Measurements from ENCODE around the gene PCGF3. TPM values are rescaled to one million over a fixed set of nuclear protein-coding genes. Genes with fewer than 3 reads are reported as not detected.

The PCGF3 gene
- polyA plus RNA-seq, 3 donors from 2014 or later = 6.5 to 7.5 (median 6.6) TPM

DNA sequence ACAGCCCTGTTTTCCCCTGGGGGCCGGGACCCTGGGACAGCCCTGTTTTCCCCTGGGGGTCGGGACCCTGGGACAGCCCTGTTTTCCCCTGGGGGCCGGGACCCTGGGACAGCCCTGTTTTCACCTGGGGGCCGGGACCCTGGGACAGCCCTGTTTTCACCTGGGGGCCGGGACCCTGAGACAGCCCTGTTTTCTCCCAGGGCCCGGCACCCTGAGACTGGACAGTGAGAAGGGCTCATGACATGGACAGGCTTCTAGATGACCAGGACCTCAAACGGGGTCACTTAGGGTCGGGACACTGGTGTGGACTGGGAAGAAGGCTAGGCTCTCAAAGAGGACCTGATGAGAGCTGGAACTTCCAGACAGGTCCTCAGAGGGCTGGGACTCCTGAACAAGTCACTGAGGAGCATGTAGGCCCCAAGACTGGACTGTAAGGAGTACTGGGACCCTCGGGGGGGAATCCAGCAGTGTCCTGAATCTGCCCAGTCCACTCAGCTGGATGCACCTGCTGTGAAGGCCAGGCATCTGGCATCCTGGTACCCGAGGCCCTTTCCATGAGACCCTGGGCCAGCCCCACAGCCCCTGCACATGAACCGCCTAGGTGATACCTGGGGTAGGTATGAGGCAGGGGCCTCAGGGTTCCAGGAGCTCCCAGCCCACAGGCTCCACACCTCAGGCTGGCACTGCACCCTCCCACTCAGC is 2.4 kb downstream of the PCGF3 start:
- H3K4me3 Mint-ChIP-seq = peak overlapping the region in 3 of 5 donors; percentile 41 to 53 (median 42)
- H3K4me1 Mint-ChIP-seq = peaks cover 26% of the 10 kb centered on the region in 2 donors
- no peak for DNase-seq

DNA sequence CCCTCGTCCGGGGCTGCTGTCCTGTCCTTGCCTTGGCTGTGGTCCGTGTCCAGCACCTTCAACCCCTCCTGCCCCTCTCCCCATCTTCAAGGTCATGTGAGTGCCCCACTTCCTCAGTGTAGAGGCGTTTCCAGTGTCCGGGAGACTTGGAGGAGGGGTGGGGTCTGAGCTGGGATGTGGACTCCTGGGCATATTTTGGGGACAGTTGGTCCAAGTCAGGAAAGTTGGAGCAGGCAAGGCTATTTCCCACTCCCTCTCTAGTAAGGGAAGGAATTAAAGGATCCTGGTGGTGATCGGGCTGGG is 3.0 kb downstream of the PCGF3 start:
- H3K4me1 Mint-ChIP-seq = peaks cover 26 to 29% of the 10 kb centered on the region in 2 donors
- no peaks in the 10 kb centered on the region for H3K9me3 Mint-ChIP-seq
- H3K27ac Mint-ChIP-seq = peak overlapping the region in 2 of 6 donors; percentile 13 to 53
- DNase-seq = no peak
- peak overlapping the region in 2 of 5 donors; percentile 32 to 34 for H3K4me3 Mint-ChIP-seq
- H3K36me3 Mint-ChIP-seq = no peaks in the 10 kb centered on the region
- H3K27me3 Mint-ChIP-seq (ENCODE audit: low read depth in 3 of 3) = peaks cover 0 to 2% (median 0%) of the 10 kb centered on the region in 3 donors

More for the DNA sequence above, 2.4 kb downstream of the PCGF3 start:
- peak overlapping the region in 3 of 6 donors; percentile 46 to 64 (median 49) for H3K27ac Mint-ChIP-seq
- H3K36me3 Mint-ChIP-seq = no peaks in the 10 kb centered on the region
- H3K9me3 Mint-ChIP-seq = no peaks in the 10 kb centered on the region
- H3K27me3 Mint-ChIP-seq (ENCODE audit: low read depth in 3 of 3) = peaks cover 0 to 2% (median 0%) of the 10 kb centered on the region in 3 donors

DNA sequence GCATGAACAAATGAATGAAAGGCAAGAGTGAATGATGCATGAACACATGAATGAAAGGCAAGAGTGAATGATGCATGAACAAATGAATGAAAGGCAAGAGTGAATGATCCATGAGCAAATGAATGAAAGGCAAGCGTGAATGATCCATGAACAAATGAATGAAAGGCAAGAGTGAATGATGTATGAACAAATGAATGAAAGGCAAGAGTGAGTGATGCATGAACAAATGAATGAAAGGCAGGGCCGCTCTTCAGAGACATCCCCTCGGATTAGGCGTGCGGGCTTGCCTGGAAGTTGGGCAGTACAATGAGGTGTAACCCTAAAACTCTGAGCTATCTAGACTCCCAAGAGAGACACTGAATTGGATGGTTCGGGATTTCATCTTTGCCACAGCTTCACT is 3.7 kb downstream of the PCGF3 start:
- H3K4me3 Mint-ChIP-seq = peak overlapping the region in 3 of 5 donors; percentile 0 to 20 (median 8)
- H3K27me3 Mint-ChIP-seq (ENCODE audit: low read depth in 3 of 3) = peaks cover 0 to 2% (median 0%) of the 10 kb centered on the region in 3 donors
- H3K27ac Mint-ChIP-seq = peak overlapping the region in 3 of 6 donors; percentile 3 to 46 (median 42)
- H3K36me3 Mint-ChIP-seq = peaks cover 0 to 1% (median 0%) of the 10 kb centered on the region in 3 donors
- peaks cover 28 to 30% of the 10 kb centered on the region in 2 donors for H3K4me1 Mint-ChIP-seq
- DNase-seq = no peak
- no peaks in the 10 kb centered on the region for H3K9me3 Mint-ChIP-seq

DNA sequence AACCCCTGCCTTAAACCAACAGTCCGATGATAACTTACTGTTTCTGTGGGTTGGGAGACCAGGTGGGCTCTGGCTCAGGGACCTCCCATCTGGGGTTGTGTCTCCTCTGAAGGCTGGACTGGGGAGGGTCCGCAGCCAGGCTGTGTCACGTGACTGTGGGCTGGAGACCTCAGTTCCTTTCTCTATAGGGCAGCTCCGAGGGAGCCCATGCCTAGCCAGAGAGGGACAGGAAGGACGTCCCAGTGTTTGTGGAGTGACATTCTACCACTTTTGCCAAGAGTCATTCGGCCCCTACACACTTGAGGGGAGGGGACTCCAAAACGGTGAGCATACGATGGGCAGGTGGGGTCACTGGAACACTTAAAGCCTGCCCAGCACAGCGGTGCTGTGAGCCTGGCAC is 4.5 kb downstream of the PCGF3 start:
- DNase-seq = no peak
- no peaks in the 10 kb centered on the region for H3K9me3 Mint-ChIP-seq
- H3K4me3 Mint-ChIP-seq = peak overlapping the region in 2 of 5 donors; percentile 12 to 20
- H3K27me3 Mint-ChIP-seq (ENCODE audit: low read depth in 3 of 3) = peaks cover 0 to 2% (median 0%) of the 10 kb centered on the region in 3 donors
- H3K36me3 Mint-ChIP-seq = peaks cover 0 to 3% (median 0%) of the 10 kb centered on the region in 3 donors
- peak overlapping the region in 2 of 6 donors; percentile 1 to 9 for H3K27ac Mint-ChIP-seq
- peaks cover 36% of the 10 kb centered on the region in 2 donors for H3K4me1 Mint-ChIP-seq

DNA sequence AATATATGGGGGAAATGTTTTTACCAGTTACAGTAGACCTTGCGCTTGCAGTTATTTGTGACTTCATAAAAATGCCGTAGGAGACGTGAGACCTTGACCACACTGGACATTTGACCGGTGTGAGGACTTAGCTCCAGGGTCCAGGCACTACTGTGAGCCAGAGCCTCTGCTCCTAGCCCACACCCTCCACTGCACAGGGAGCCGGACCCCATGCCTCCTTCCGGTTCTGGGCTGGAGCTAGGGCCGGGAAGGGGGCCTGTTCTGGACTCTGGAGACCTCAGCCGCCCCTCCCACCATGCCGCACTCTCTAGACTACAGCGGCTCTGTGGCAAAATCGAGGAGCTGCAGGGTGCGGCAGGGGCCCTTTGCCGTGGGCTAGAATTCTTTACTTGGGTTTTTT is 5.3 kb downstream of the PCGF3 start:
- peaks cover 40% of the 10 kb centered on the region in 2 donors for H3K4me1 Mint-ChIP-seq
- H3K36me3 Mint-ChIP-seq = peaks cover 0 to 3% (median 0%) of the 10 kb centered on the region in 3 donors
- no peaks in the 10 kb centered on the region for H3K9me3 Mint-ChIP-seq
- H3K27ac Mint-ChIP-seq = no peak overlapping the region
- H3K4me3 Mint-ChIP-seq = no peak overlapping the region
- H3K27me3 Mint-ChIP-seq (ENCODE audit: low read depth in 3 of 3) = no peaks in the 10 kb centered on the region
- DNase-seq = no peak

DNA sequence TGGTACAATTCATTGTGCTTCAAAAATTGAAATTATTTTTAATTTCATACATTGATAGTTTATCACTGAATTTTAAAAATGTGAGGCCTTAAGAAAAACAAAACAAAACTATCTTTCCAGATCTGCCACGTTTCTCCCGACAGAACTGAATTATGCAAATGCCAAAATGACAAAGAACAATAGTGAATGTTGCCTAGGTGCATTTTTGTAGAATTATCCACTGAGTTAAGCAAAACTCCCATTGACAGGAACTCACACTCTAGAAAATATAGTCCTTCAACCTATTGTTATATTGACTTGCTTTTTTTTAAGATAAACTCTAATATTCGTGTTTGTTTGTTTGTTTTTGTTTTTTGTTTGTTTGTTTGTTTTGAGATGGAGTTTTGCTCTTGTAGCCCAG is 6.5 kb downstream of the PCGF3 start:
- H3K9me3 Mint-ChIP-seq = no peaks in the 10 kb centered on the region
- no peak for DNase-seq
- H3K27me3 Mint-ChIP-seq (ENCODE audit: low read depth in 3 of 3) = no peaks in the 10 kb centered on the region
- peak overlapping the region in 1 of 6 donors; percentile 30 for H3K27ac Mint-ChIP-seq
- peaks cover 0 to 3% (median 0%) of the 10 kb centered on the region in 3 donors for H3K36me3 Mint-ChIP-seq
- H3K4me3 Mint-ChIP-seq = no peak overlapping the region
- peaks cover 45% of the 10 kb centered on the region in 2 donors for H3K4me1 Mint-ChIP-seq

DNA sequence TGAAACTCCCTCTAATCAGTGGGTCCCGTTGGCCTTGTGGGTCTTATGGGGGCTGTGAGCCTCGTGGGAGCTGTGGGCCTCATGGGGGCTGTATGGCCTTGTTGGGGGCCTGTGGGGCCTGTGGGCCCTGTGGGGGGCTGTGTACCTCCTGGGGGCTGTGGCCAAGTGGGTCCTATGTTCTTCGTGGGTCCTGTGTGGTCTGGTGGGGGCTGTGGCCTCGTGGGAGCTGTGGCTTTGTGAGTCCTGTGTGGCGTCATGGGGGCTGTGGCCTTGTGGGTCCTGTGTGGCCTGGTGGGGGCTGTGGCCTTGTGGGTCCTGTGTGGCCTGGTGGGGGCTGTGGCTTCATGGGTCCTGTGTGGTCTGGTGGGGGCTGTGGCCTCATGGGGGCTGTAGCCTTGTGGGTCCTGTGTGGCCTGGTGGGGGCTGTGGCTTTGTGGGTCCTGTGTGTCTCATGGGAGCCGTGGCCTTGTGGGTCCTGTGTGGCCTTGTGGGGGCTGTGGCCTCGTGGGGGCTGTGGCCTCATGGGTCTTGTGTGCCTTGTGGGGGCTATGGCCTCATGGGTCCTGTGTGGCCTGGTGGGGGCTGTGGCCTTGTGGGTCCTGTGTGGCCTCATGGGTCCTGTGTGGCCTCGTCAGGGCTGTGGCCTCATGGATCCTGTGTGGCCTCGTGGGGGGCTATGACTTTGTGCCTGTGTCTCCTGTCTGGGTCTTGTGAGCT is 7.4 kb downstream of the PCGF3 start:
- Mint-ChIP-seq H3K9me3 (no peaks in the 10 kb centered on the region), H3K4me1 (peaks cover 53 to 54% of the 10 kb centered on the region in 2 donors), H3K4me3 (peak overlapping the region in 1 of 5 donors; percentile 21), H3K27ac (peak overlapping the region in 4 of 6 donors; percentile 35 to 78 (median 51)), H3K36me3 (peaks cover 0 to 3% (median 0%) of the 10 kb centered on the region in 3 donors), H3K27me3 (ENCODE audit: low read depth in 3 of 3) (no peaks in the 10 kb centered on the region)
- no peak for DNase-seq

DNA sequence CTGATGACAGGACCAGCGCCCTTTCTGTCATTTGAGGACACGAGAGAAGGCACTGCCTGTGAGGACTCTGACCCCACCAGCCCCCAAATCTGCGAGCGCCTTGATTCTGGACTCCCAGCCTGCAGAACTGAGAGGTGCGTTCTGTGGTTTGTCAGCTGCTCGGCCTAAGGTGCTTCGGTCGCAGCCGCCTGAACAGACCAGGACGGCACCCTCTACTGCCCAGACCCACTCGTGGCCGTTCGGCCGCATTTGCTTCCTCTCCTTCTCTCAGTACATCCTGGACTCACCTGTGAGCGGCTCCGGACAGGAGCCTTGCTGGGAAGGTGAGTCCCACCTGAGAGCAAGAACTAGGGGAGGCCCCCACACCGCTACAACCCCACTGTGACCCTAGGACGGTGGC is 8.5 kb downstream of the PCGF3 start:
- peaks cover 0 to 3% (median 0%) of the 10 kb centered on the region in 3 donors for H3K36me3 Mint-ChIP-seq
- no peak overlapping the region for H3K4me3 Mint-ChIP-seq
- peaks cover 47 to 51% of the 10 kb centered on the region in 2 donors for H3K4me1 Mint-ChIP-seq
- H3K27ac Mint-ChIP-seq = peak overlapping the region in 2 of 6 donors; percentile 19 to 28
- no peaks in the 10 kb centered on the region for H3K27me3 Mint-ChIP-seq (ENCODE audit: low read depth in 3 of 3)
- H3K9me3 Mint-ChIP-seq = no peaks in the 10 kb centered on the region
- no peak for DNase-seq

DNA sequence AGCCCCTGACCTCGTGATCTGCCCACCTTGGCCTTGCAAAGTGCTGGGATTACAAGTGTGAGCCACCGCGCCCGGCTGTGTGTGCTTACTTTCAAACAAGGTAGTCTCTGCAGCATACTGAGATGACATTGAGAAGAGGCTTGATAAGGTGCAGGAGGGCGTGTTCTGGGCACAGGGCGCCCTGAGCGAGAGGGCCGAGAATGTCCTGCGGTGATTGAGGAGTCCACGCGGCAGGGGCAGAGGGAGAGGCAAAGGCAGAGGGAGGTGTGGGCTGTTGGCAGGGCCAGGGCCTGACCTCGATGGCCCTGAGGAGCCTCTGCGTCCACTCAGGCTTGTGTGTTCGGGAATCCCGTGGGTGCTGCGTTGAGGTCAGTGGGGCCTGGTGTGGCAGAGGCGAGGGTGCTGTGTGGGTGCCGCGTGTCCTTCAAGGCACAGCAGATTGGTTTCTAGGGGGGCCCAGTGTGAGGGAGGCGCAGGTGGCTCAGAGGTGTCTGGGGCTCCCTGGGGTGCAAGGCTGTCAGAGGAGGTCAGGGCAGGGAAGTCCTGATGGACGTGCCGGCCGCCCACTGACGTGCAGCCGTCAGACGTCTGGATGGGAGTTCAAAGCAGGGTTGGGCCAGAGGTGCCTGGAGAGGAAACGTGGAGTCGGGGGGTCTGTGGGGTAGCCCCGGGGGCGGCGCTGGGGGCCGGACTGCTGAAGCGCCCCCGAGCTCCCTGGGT is 12.1 kb downstream of the PCGF3 start:
- Mint-ChIP-seq H3K4me3 (peak overlapping the region in 2 of 5 donors; percentile 13 to 33), H3K36me3 (peaks cover 0 to 3% (median 0%) of the 10 kb centered on the region in 3 donors), H3K9me3 (no peaks in the 10 kb centered on the region), H3K27me3 (ENCODE audit: low read depth in 3 of 3) (peaks cover 0 to 4% (median 0%) of the 10 kb centered on the region in 3 donors), H3K4me1 (peaks cover 27 to 47% of the 10 kb centered on the region in 2 donors), H3K27ac (peak overlapping the region in 5 of 6 donors; percentile 34 to 81 (median 60))
- no peak for DNase-seq

DNA sequence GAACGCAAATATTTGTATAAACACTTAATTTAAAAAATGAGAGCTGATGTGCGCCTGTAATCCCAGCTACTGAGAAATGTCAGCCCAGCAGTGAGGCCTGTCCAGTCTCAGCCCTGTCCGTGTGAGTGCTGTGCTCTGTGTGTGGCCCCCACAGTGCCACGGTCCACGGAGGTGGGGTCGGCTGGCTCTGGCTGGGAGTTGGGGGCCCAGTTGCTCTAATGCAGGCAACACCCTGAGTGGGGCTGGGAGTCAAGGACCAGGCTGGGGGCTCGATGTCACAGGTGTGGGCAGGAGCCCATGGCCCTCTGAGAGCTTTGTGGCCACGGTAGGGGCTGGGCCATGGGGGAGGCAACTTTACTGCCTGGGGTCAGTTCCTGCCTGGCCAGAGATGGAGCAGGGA is 12.8 kb downstream of the PCGF3 start:
- Mint-ChIP-seq H3K4me3 (peak overlapping the region in 1 of 5 donors; percentile 6), H3K4me1 (peaks cover 27 to 43% of the 10 kb centered on the region in 2 donors), H3K27ac (peak overlapping the region in 1 of 6 donors; percentile 13), H3K9me3 (no peaks in the 10 kb centered on the region), H3K27me3 (ENCODE audit: low read depth in 3 of 3) (peaks cover 0 to 4% (median 0%) of the 10 kb centered on the region in 3 donors), H3K36me3 (peaks cover 0 to 3% (median 0%) of the 10 kb centered on the region in 3 donors)
- no peak for DNase-seq

DNA sequence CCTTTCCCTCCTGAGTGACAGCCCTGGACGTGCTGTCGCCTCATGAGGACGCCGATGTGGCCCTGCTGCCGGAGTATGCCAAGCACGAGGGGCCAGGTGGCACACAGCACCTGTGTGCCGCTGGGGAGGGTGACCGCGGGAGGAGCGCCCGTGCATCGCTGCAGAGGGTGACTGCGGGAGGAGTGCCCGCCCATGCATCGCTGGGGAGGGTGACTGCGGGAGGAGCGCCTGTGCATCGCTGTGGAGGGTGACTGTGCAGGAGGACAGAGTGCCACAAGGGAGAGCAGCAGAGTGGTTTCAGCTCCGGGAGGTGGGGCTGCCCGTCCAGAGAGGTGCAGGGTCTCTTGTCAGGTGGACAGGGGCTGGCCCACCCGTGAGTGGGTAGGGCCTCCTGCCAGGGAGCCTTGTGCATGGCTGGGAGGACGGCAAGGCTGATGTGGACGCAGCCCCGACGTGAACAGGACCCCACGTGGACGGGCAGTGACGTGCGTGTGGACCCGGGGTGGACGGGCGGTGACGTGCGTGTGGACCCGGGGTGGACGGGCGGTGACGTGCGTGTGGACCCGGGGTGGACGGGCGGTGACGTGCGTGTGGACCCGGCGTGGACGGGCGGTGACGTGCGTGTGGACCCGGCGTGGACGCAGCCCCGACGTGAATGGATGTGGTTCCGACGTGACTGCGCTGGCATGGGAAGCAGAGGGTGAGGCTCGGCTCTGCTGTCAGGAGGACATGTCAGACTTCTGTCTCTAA is 14.7 kb downstream of the PCGF3 start:
- H3K4me3 Mint-ChIP-seq = no peak overlapping the region
- peaks cover 21 to 38% of the 10 kb centered on the region in 2 donors for H3K4me1 Mint-ChIP-seq
- peaks cover 0 to 6% (median 0%) of the 10 kb centered on the region in 3 donors for H3K27me3 Mint-ChIP-seq (ENCODE audit: low read depth in 3 of 3)
- H3K9me3 Mint-ChIP-seq = no peaks in the 10 kb centered on the region
- no peaks in the 10 kb centered on the region for H3K36me3 Mint-ChIP-seq
- H3K27ac Mint-ChIP-seq = no peak overlapping the region
- DNase-seq = no peak

DNA sequence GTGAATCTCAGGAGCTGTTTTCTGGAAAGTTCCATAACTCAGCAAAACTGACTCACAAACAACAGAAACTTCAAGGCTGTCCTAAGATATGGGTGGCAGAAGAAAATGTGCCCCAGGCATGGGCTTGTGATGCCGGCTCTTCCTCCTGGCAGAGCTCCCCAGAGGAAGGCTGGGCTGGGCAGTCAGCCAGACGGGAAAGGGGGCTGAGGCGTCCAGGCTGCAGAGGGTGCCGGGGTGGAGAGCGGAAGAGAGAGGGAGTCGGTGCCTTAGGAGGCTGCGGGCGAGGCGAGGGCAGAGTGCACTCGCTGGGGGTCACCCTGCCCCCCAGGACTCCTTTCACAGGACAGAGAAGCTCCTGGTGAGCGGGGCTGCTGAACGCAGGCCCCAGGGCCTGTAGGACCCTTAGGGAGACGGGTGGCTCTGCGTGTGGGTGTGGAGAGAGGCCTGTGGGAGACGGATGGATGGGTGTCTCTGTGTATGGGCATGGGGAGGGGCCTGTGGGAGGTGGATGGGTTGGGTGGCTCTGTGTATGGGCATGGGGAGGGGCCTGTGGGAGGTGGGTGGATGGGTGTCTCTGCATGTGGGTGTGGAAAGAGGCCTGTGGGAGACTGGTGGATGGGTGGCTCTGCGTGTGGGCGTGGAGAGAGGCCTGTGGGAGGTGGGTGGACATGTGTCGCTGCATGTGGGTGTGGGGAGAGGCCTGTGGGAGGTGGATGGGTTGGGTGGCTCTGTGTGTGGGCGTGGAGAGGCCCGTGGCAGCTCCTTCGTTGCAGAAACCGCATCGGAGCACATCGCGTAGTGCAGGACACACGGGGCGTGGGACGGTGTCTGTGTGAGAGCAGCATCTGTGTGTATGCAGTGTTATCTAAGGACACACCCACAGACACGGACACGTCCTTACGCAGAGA is 15.9 kb downstream of the PCGF3 start:
- Mint-ChIP-seq H3K36me3 (peaks cover 0 to 3% (median 0%) of the 10 kb centered on the region in 3 donors), H3K9me3 (no peaks in the 10 kb centered on the region), H3K27ac (peak overlapping the region in 1 of 6 donors; percentile 45), H3K4me1 (peaks cover 23 to 38% of the 10 kb centered on the region in 2 donors), H3K27me3 (ENCODE audit: low read depth in 3 of 3) (peaks cover 0 to 10% (median 0%) of the 10 kb centered on the region in 3 donors), H3K4me3 (no peak overlapping the region)
- DNase-seq = no peak
